22Rv1 (cell line): ENCODE measurements around the gene KRTAP9-7.

Experiments used
- ZFX ChIP-seq: fragments of 450-650 bp; IDR thresholded peaks from 2 replicates; pipeline ENCODE4 v1.6.1; 2017; ENCODE audit warnings: antibody characterized with exemption, borderline replicate concordance
- TF ChIP-seq, protein P1 (sequence below): fragments of 450-650 bp; IDR thresholded peaks from 2 replicates; pipeline ENCODE4 v1.5.1; 2017; ENCODE audit warnings: mild to moderate bottlenecking

DNA sequence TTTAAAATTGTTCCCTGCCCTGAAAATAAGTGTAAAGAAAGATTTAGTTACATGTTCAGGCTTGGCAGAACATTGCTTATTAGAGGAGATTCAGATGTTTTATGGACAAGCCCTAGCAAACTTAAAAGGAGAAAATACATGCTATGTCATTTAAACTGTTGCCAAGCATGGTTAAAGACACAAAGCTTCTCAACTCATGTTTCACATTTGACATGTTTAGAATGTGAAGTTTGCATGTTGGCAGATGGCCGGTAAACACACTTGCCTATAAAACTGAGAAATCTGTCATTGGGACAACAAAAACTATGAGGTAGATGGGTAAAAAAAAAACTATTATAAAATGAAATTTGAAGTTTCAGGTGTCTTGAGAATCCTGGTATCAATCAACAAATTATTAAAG, 21.3 kb downstream of the KRTAP9-7 start:
- TF ChIP-seq, protein P1, sequence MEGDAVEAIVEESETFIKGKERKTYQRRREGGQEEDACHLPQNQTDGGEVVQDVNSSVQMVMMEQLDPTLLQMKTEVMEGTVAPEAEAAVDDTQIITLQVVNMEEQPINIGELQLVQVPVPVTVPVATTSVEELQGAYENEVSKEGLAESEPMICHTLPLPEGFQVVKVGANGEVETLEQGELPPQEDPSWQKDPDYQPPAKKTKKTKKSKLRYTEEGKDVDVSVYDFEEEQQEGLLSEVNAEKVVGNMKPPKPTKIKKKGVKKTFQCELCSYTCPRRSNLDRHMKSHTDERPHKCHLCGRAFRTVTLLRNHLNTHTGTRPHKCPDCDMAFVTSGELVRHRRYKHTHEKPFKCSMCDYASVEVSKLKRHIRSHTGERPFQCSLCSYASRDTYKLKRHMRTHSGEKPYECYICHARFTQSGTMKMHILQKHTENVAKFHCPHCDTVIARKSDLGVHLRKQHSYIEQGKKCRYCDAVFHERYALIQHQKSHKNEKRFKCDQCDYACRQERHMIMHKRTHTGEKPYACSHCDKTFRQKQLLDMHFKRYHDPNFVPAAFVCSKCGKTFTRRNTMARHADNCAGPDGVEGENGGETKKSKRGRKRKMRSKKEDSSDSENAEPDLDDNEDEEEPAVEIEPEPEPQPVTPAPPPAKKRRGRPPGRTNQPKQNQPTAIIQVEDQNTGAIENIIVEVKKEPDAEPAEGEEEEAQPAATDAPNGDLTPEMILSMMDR, result no peak
- no peak for TF ChIP-seq ZFX
